ENCODE data around the gene RGS6. TPM values are rescaled to one million over a fixed set of nuclear protein-coding genes. Genes with fewer than 3 reads are reported as not detected.

Gene RGS6
- total and polyA plus RNA-seq, 2 of the 4 experiments (the other 2 are of a cell fraction): not detected

GRCh38 chr14:72420749-72421474 is 488.7 kb downstream of the RGS6 start:
- no peak overlapping the region for H4K8ac ChIP-seq (ENCODE audit: low read depth in 2 of 2, low read length in 2 of 2)
- no peak overlapping the region for H2BK15ac ChIP-seq (ENCODE audit: low read depth, low read length)
- no peak overlapping the region for H3K56ac ChIP-seq (ENCODE audit: extremely low read depth, insufficient read depth, low read length)
- H3K14ac ChIP-seq (replicated peaks; ENCODE audit: low read depth, low read length): no peak overlapping the region
- in situ Hi-C loops (cut with MboI; ENCODE audit: low sequenced_read_pairs): no loop called here
- H4K5ac ChIP-seq (ENCODE audit: low read depth, low read length): no peak overlapping the region
- H3K9me1 ChIP-seq (ENCODE audit: insufficient read depth, low read length): no peaks in the 10 kb centered on the region
- no TSS peak for BruUV-seq (replicated peaks)
- H3K4me1 ChIP-seq (ENCODE audit: control insufficient read depth, insufficient read depth, low read length): no peaks in the 10 kb centered on the region
- H3K9me3 ChIP-seq (ENCODE audit: control insufficient read depth, insufficient read depth, low read length): no peaks in the 10 kb centered on the region
- ChIA-PET POLR2A (ENCODE audit: unreplicated experiment) (no interaction called here), CTCF (interaction anchor here (0.6 to 2.2 kb wide), 6 partner anchors 14 to 1463 kb away, joined by 3 to 6 read pairs (median 3); no protein-coding TSS in a partner anchor)
- no peak overlapping the region for H3K4ac ChIP-seq (ENCODE audit: low read depth, low read length)
- H3K27me3 ChIP-seq (ENCODE audit: control insufficient read depth, insufficient read depth, low read length): peaks cover 5% of the 10 kb centered on the region
- no peak overlapping the region for H3K18ac ChIP-seq (ENCODE audit: low read depth, low read length)
- no peak overlapping the region for H3K23ac ChIP-seq (ENCODE audit: low read depth, low read length)
- H4K91ac ChIP-seq (ENCODE audit: insufficient read depth, low read depth, low read length): no peak overlapping the region
- no peak overlapping the region for H2AFZ ChIP-seq (replicated peaks; ENCODE audit: low read length, poor library complexity)
- H3K79me1 ChIP-seq (ENCODE audit: low read depth in 1 of 2, low read length in 2 of 2): no peaks in the 10 kb centered on the region
- no peak overlapping the region for H3K27ac ChIP-seq (ENCODE audit: insufficient read depth, low read length)
- no peak overlapping the region for H2BK120ac ChIP-seq (ENCODE audit: low read depth, low read length)
- no peak overlapping the region for H3K4me2 ChIP-seq (ENCODE audit: low read depth, low read length)
- no peaks in the 10 kb centered on the region for H4K20me1 ChIP-seq (ENCODE audit: insufficient read depth, low read length)
- no peak overlapping the region for H2AK5ac ChIP-seq (ENCODE audit: low read depth, low read length)
- dilution Hi-C loops (cut with HindIII; ENCODE audit: low sequenced_read_pairs, unreplicated experiment): no loop called here
- ATAC-seq (ENCODE audit: low read depth) (peak; percentile 92), DNase-seq (peak; percentile 49)
- no peaks in the 10 kb centered on the region for H3K36me3 ChIP-seq (ENCODE audit: control insufficient read depth, insufficient read depth, low read length)
- 0% methylated on average over 3 of the region's 17 CpGs; no CpG with 5 or more reads in 1 of the 2 experiments for WGBS, 2 experiments (ENCODE audit: extremely low coverage in 2 of 2, insufficient read length in 1 of 2)
- H2BK5ac ChIP-seq (ENCODE audit: low read depth, low read length, poor library complexity, severe bottlenecking): no peak overlapping the region
- no peak overlapping the region for H2AK9ac ChIP-seq (replicated peaks; ENCODE audit: low read depth, low read length, poor library complexity)
- H2BK20ac ChIP-seq (ENCODE audit: low read depth, low read length): no peak overlapping the region
- intact Hi-C loops (cut with micrococcal nuclease): loop anchor here (2.0 kb wide), 1 partner anchor 700 kb away; no protein-coding TSS in a partner anchor
- no peak overlapping the region for H3K4me3 ChIP-seq (ENCODE audit: insufficient read depth, low read depth, low read length)
- no peak overlapping the region for H3K9ac ChIP-seq (ENCODE audit: low read depth, low read length)
- TF ChIP-seq RCOR1 (IDR thresholded peaks at IDR 0.05; ENCODE audit: insufficient replicate concordance, low read length) (no peak), FOS (IDR thresholded peaks at IDR 0.05; ENCODE audit: low read depth, low read length) (no peak), CTCF (conservative IDR thresholded peaks at IDR 0.05; ENCODE audit: low read depth, low read length) (peak; percentile 78), ELK1 (IDR thresholded peaks at IDR 0.05; ENCODE audit: borderline replicate concordance, low read depth, low read length) (no peak), SMC3 (IDR thresholded peaks at IDR 0.05; ENCODE audit: low read depth, low read length) (peak; percentile 45), RFX5 (IDR thresholded peaks at IDR 0.05; ENCODE audit: low read depth, low read length) (no peak), POLR2A (IDR thresholded peaks at IDR 0.05; ENCODE audit: low read depth, low read length) (no peak), CHD1 (IDR thresholded peaks at IDR 0.05; ENCODE audit: low read depth, low read length) (no peak), USF2 (IDR thresholded peaks at IDR 0.05; ENCODE audit: low read depth, low read length) (no peak), MXI1 (IDR thresholded peaks at IDR 0.05; ENCODE audit: borderline replicate concordance, low read depth, low read length) (no peak), CEBPB (IDR thresholded peaks at IDR 0.05; ENCODE audit: low read depth, low read length) (no peak), RAD21 (IDR thresholded peaks at IDR 0.05; ENCODE audit: low read length) (peak; percentile 78), MAZ (IDR thresholded peaks at IDR 0.05; ENCODE audit: borderline replicate concordance, low read depth, low read length) (no peak), MAFK (IDR thresholded peaks at IDR 0.05; ENCODE audit: low read depth, low read length) (no peak), BHLHE40 (IDR thresholded peaks at IDR 0.05; ENCODE audit: low read depth, low read length) (no peak)
